ENCODE measurements around the gene FHIT. TPM values are rescaled to one million over a fixed set of nuclear protein-coding genes. Genes with fewer than 3 reads are reported as not detected.

The FHIT gene
- total and polyA plus RNA-seq, 2 donors from 2014 or later, result 20.2 to 61.2 TPM

DNA sequence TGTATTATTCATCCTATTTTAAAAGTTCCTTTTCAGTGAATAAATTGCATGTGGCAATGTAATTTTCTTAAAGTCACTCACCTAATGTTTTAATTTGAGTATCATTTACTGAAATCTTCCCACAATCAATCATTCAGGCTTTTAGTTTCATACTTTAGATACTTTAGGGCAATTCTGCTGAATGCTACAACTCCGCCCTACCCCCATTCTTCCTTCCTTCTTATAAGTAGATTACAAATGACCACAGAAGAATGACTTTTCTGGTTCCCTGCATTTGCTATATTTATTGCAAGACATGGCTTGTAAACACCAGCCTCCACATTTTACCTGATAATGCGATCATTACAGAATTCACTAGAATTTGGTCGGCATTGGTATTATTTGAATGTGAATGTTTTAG is 1061.9 kb downstream of the FHIT start:
- Histone ChIP-seq H3K27ac (ENCODE audit: low read depth in 2 of 2, low read length in 2 of 2) (no peak overlapping the region), H3K27me3 (ENCODE audit: control insufficient read depth, insufficient read depth, low read length) (no peaks in the 10 kb centered on the region), H3K36me3 (ENCODE audit: control insufficient read depth in 2 of 3, insufficient read depth in 3 of 3, low read length in 3 of 3) (no peaks in the 10 kb centered on the region), H3K4me3 (ENCODE audit: low read length in 3 of 3) (no peak overlapping the region), H3K9me3 (ENCODE audit: control insufficient read depth in 2 of 3, insufficient read depth in 1 of 3, low read length in 3 of 3) (no peaks in the 10 kb centered on the region), H3K9ac (ENCODE audit: low read length in 3 of 3) (no peak overlapping the region), H3K4me1 (ENCODE audit: control insufficient read depth in 2 of 3, insufficient read depth in 2 of 3, low read depth in 1 of 3, low read length in 3 of 3) (no peaks in the 10 kb centered on the region)
- no peak for DNase-seq
- FAIRE-seq, result no peak
- intact Hi-C loops (cut with DNase I), result no loop called here
- TF ChIP-seq CTCF (IDR thresholded peaks at IDR 0.05; ENCODE audit: borderline replicate concordance, extremely low read depth, insufficient read depth), result no peak

DNA sequence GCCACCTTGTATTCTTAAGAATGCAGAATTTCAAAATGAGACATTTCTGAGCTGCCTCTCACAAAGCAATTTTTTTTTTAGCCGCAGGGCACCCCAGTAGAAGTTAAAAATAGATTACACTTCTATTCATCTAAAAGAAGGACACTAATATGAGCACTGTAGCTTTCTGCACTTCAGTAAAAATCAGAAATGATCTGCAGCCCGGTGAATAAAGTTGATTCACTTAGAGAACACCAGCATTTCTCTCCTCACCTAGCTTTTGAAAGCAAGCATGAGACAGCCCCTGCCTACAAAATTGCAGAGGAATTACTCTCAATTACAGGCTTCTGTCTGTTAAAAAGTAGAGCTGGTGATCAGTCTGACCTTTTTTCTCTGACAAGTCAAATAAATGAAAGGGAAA is 1062.4 kb downstream of the FHIT start:
- H3K4me3 ChIP-seq (ENCODE audit: low read length in 3 of 3), result no peak overlapping the region
- TF ChIP-seq CTCF (IDR thresholded peaks at IDR 0.05; ENCODE audit: borderline replicate concordance, extremely low read depth, insufficient read depth), result no peak
- H3K36me3 ChIP-seq (ENCODE audit: control insufficient read depth in 2 of 3, insufficient read depth in 3 of 3, low read length in 3 of 3), result no peaks in the 10 kb centered on the region
- H3K4me1 ChIP-seq (ENCODE audit: control insufficient read depth in 2 of 3, insufficient read depth in 2 of 3, low read depth in 1 of 3, low read length in 3 of 3), result no peaks in the 10 kb centered on the region
- H3K27ac ChIP-seq (ENCODE audit: low read depth in 2 of 2, low read length in 2 of 2), result no peak overlapping the region
- H3K9me3 ChIP-seq (ENCODE audit: control insufficient read depth in 2 of 3, insufficient read depth in 1 of 3, low read length in 3 of 3), result no peaks in the 10 kb centered on the region
- intact Hi-C loops (cut with DNase I), result no loop called here
- DNase-seq, result no peak
- H3K27me3 ChIP-seq (ENCODE audit: control insufficient read depth, insufficient read depth, low read length), result no peaks in the 10 kb centered on the region
- no peak overlapping the region for H3K9ac ChIP-seq (ENCODE audit: low read length in 3 of 3)
- FAIRE-seq, result no peak

- Histone ChIP-seq H3K36me3 (ENCODE audit: control insufficient read depth in 2 of 3, insufficient read depth in 3 of 3, low read length in 3 of 3) (no peaks in the 10 kb centered on the region), H3K9me3 (ENCODE audit: control insufficient read depth in 2 of 3, insufficient read depth in 1 of 3, low read length in 3 of 3) (no peaks in the 10 kb centered on the region), H3K4me3 (ENCODE audit: low read length in 3 of 3) (no peak overlapping the region), H3K4me1 (ENCODE audit: control insufficient read depth in 2 of 3, insufficient read depth in 2 of 3, low read depth in 1 of 3, low read length in 3 of 3) (no peaks in the 10 kb centered on the region), H3K9ac (ENCODE audit: low read length in 3 of 3) (no peak overlapping the region), H3K27ac (ENCODE audit: low read depth in 2 of 2, low read length in 2 of 2) (no peak overlapping the region), H3K27me3 (ENCODE audit: control insufficient read depth, insufficient read depth, low read length) (no peaks in the 10 kb centered on the region)
- DNase-seq (no peak), FAIRE-seq (no peak)
- intact Hi-C loops (cut with DNase I), result no loop called here
- TF ChIP-seq CTCF (IDR thresholded peaks at IDR 0.05; ENCODE audit: borderline replicate concordance, extremely low read depth, insufficient read depth), result no peak
Measured at GRCh38 chr3:60187343-60187742, 1063.9 kb downstream of the FHIT start.

DNA sequence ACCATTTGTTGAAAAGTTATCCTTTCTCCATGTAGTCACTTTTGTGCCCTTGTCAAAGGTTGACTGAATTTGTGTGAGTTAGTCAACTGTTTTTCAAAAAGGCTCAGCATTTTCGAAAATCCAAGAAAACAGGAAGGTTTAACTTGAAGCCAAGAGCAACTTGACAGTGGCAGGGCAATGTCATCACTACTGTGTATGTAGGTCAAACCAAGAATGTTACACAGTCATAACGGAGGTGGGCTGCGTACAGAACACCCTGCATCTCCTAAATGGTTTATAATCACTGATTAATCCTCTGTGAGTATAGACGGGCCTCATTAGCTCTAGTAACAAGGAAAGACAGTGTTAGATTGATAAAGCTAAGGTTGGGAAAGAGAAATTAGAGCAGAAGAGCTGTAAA is 1064.9 kb downstream of the FHIT start:
- intact Hi-C loops (cut with DNase I), result no loop called here
- FAIRE-seq, result no peak
- DNase-seq, result no peak
- no peak overlapping the region for H3K9ac ChIP-seq (ENCODE audit: low read length in 3 of 3)
- H3K4me1 ChIP-seq (ENCODE audit: control insufficient read depth in 2 of 3, insufficient read depth in 2 of 3, low read depth in 1 of 3, low read length in 3 of 3), result no peaks in the 10 kb centered on the region
- H3K4me3 ChIP-seq (ENCODE audit: low read length in 3 of 3), result no peak overlapping the region
- no peaks in the 10 kb centered on the region for H3K9me3 ChIP-seq (ENCODE audit: control insufficient read depth in 2 of 3, insufficient read depth in 1 of 3, low read length in 3 of 3)
- H3K27me3 ChIP-seq (ENCODE audit: control insufficient read depth, insufficient read depth, low read length), result no peaks in the 10 kb centered on the region
- H3K27ac ChIP-seq (ENCODE audit: low read depth in 2 of 2, low read length in 2 of 2), result no peak overlapping the region
- no peaks in the 10 kb centered on the region for H3K36me3 ChIP-seq (ENCODE audit: control insufficient read depth in 2 of 3, insufficient read depth in 3 of 3, low read length in 3 of 3)
- no peak for TF ChIP-seq CTCF (IDR thresholded peaks at IDR 0.05; ENCODE audit: borderline replicate concordance, extremely low read depth, insufficient read depth)

Measured in kidney (tissue), 14 donors.